Measurements from ENCODE around the gene EPGN.
"Not testable (repeated sequence)": the region's sequence is repeated elsewhere in the genome, so short reads cannot be mapped to it uniquely, and the experiment has no call there.

EPGN gene

GRCh38 chr4:74311696-74312313 lies 3.5 kb downstream of the EPGN start:
- DNase-seq = peak in 1 of 2 donors; percentile 14

- no peak for DNase-seq
Observed at GRCh38 chr4:74314329-74314728, 6.1 kb downstream of the EPGN start.

- no peak for DNase-seq
Observed at GRCh38 chr4:74314944-74315343, 6.7 kb downstream of the EPGN start.

- no peak for DNase-seq
Observed at GRCh38 chr4:74315376-74315775, 7.1 kb downstream of the EPGN start.

- no peak for DNase-seq
Observed at GRCh38 chr4:74316397-74316796, 8.1 kb downstream of the EPGN start.

- DNase-seq = no peak
Observed at GRCh38 chr4:74317616-74318246, 9.5 kb downstream of the EPGN start.

GRCh38 chr4:74318276-74318675 lies 10.0 kb downstream of the EPGN start:
- DNase-seq = no peak

GRCh38 chr4:74319470-74319869 lies 11.2 kb downstream of the EPGN start:
- no peak for DNase-seq

- peak; percentile 15 to 19 for DNase-seq
Observed at GRCh38 chr4:74320559-74321118, 12.4 kb downstream of the EPGN start.

GRCh38 chr4:74322301-74322700 lies 14.0 kb downstream of the EPGN start:
- no peak for DNase-seq

GRCh38 chr4:74323663-74324062 lies 15.4 kb downstream of the EPGN start:
- no peak for DNase-seq

GRCh38 chr4:74324262-74324661 lies 16.0 kb downstream of the EPGN start:
- no peak for DNase-seq

GRCh38 chr4:74325886-74326285 lies 17.6 kb downstream of the EPGN start:
- DNase-seq = no peak

GRCh38 chr4:74327762-74328161 lies 19.5 kb downstream of the EPGN start:
- no peak for DNase-seq

- no peak for DNase-seq
Observed at GRCh38 chr4:74328501-74328900, 20.2 kb downstream of the EPGN start.

GRCh38 chr4:74329307-74329706 lies 21.0 kb downstream of the EPGN start:
- DNase-seq = no peak

- no peak for DNase-seq
Observed at GRCh38 chr4:74330295-74330750, 22.1 kb downstream of the EPGN start.

- DNase-seq = no peak
Observed at GRCh38 chr4:74331252-74331651, 23.0 kb downstream of the EPGN start.

- no peak for DNase-seq
Observed at GRCh38 chr4:74331944-74332343, 23.7 kb downstream of the EPGN start.

GRCh38 chr4:74334636-74335035 lies 26.4 kb downstream of the EPGN start:
- DNase-seq = no peak

- DNase-seq = no peak
Observed at GRCh38 chr4:74335341-74336021, 27.2 kb downstream of the EPGN start.

- DNase-seq = no peak
Observed at GRCh38 chr4:74338792-74339333, 30.6 kb downstream of the EPGN start.

GRCh38 chr4:74339501-74339900 lies 31.2 kb downstream of the EPGN start:
- DNase-seq = no peak

GRCh38 chr4:74340421-74340820 lies 32.2 kb downstream of the EPGN start:
- DNase-seq = not testable (repeated sequence)
